Measurements from ENCODE around the gene TBC1D5.

- TF ChIP-seq, protein P1, sequence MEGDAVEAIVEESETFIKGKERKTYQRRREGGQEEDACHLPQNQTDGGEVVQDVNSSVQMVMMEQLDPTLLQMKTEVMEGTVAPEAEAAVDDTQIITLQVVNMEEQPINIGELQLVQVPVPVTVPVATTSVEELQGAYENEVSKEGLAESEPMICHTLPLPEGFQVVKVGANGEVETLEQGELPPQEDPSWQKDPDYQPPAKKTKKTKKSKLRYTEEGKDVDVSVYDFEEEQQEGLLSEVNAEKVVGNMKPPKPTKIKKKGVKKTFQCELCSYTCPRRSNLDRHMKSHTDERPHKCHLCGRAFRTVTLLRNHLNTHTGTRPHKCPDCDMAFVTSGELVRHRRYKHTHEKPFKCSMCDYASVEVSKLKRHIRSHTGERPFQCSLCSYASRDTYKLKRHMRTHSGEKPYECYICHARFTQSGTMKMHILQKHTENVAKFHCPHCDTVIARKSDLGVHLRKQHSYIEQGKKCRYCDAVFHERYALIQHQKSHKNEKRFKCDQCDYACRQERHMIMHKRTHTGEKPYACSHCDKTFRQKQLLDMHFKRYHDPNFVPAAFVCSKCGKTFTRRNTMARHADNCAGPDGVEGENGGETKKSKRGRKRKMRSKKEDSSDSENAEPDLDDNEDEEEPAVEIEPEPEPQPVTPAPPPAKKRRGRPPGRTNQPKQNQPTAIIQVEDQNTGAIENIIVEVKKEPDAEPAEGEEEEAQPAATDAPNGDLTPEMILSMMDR (IDR thresholded peaks at IDR 0.05): no peak
- TF ChIP-seq POLR2A (IDR thresholded peaks at IDR 0.05): no peak
Observed at GRCh38 chr3:17442332-17443049, 299.9 kb downstream of the TBC1D5 start.
